T-helper 1 cell (primary cell): ENCODE data around the gene CAPN8.
"Not testable (repeated sequence)": the region's sequence is repeated elsewhere in the genome, so short reads cannot be mapped to it uniquely, and the experiment has no call there.

Source experiments
- DNase-seq, 5 donors: peaks; one replicate each; pipeline ENCODE4 v3.0.0-alpha.2; 2012 to 2020

The CAPN8 gene

DNA sequence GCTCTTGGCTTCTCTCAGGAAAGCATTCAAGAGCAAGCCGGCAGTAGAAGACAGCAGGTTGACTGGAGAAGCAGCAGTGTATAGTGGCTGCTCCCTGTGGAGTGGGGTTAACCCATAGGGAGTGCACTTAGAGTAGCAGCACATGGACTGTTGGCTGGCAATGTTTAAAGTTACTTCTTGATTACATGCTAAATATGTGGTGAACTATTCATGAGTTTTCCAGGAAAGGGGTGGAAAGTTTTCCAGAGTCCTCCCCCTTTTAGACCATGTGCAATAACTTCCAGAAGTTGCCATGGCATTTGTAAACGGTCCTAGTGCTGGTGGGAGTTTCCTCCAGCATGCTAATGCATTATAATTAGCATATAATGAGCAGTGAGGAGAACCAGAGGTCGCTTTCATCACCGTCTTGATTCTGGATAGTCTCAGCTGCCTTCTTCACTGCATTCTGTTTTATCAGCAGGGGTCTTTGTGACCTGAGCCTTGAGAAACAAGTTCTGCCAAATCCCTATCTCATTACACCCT lies 140.5 kb downstream of the CAPN8 start:
- no peak for DNase-seq

DNA sequence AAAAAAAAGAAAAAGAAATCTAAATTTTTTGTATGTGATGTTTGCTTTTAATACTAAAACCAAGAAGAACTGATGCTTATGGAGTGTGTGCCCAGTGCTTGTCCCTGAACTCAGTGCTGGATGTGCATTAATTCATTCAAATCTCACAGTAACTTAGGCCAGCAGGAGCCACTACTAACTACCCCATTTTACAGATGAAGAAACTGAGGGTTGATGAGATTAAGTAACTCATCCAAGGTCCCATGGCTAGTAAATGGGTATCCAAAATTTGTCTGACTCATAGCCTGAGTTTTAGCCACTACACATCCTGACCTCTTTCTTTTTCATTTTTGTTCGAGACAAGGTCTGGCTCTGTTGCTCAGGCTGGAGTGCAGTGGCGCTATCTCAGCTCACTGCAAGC lies 144.4 kb downstream of the CAPN8 start:
- DNase-seq = no peak

DNA sequence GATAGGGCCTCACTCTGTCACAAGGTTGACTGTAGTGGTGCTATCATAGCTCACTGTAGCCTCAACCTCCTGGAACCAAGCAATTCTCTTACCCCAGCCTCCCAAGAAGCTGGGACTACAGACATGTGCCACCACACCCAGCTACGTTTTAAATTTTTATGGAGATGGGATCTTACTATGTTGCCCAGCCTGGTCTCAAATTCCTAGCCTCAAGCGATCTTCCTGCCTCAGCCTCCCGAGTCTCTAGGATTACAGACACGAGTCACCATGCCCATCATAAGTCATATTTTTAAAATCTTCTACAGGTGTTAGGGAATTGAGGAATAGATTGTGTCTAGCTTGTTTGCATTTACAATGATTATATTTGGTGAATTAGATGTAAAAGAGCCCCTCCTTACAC lies 145.3 kb downstream of the CAPN8 start:
- no peak for DNase-seq

DNA sequence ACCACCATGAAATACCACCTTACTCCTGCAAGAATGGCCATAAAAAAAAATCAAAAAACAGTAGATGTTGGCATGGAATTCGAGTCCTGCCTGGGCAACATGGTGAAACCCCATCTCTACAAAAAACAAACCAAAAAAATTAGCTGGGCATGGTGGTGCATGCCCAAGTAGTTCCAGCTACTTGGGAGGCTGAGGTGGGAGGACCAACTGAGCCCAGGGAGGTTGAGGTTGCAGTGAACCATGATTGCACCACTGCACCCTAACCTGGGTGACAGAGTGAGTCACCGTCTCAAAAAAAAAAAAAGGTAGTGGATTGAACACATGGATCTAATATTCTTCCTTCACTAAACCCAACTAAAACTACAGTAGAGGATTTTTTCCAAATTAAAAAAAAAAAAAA lies 146.4 kb downstream of the CAPN8 start:
- DNase-seq = no peak

DNA sequence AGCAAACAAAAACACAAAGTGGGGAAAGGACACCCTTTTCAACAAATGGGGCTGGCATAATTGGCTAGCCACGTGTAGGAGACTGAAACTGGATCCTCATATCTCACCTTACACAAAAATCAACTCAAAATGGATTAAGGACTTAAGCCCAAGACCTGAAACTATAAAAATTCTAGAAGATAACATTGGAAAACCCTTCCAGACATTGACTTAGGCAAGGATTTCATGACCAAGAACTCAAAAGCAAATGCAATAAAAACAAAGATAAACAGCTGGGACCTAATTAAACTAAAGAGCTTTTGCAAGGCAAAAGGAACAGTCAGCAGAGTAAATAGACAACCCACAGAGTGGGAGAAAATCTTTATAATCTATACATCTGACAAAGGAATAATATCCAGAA lies 146.9 kb downstream of the CAPN8 start:
- DNase-seq = not testable (repeated sequence)

DNA sequence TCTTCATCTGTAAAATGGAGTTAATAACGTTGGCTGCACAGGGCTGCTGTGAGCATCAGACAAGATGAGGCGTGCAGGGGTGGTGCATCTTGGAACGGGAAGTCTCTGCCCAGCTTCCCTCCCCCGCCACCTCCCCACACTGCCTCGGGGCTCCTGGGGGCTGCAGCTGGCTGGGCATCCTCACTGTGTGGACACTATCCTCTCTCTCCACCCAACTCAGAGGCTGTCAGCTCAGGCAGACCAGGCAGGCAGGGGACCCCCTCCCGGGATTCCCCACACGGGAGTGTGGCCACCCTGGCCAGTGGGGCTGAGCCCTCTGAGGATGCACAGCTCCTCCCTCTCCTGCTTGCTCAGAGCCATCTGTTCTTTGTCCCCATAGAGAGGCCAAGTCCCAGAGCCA lies 149.6 kb downstream of the CAPN8 start:
- no peak for DNase-seq

DNA sequence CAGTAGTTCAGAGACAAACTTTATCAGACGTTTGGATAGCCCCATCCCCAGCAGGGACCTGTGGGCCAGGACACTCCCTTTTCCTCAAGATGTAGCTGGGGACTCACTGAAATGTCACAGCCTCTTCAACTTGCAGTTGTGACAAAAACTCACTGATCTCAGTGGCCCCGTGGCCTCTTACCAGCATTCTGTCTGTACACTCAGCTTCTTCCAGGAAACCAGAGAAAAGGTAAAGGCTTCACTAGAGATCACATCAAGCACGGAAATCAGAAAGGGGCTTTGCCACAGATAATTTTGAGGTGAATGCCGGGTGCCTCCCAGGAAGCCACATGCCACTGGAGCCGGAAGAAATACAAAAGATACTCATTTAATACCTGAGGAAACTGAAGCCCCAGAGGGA lies 150.1 kb downstream of the CAPN8 start:
- peak in 2 of 5 donors; percentile 6 to 68 for DNase-seq

DNA sequence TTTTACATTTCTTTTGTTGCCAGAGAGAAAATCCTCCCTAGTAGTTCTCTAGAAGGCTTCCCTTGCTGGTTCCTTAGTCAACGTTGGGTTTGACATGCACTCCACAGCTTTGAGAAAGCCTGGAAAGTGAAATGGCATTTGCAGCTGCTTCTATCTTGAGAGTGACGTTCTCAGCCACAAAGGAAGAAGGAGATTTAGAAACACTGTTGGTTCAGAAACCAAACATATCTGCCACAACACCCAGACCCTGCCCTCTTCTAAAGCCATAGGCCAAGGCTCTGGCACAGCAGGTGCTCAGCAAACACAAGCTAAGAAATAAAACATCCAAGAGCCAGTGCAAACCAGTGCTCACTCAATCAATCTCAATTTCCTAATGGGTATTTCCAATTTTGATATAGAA lies 150.9 kb downstream of the CAPN8 start:
- peak in 1 of 5 donors; percentile 9 for DNase-seq

DNA sequence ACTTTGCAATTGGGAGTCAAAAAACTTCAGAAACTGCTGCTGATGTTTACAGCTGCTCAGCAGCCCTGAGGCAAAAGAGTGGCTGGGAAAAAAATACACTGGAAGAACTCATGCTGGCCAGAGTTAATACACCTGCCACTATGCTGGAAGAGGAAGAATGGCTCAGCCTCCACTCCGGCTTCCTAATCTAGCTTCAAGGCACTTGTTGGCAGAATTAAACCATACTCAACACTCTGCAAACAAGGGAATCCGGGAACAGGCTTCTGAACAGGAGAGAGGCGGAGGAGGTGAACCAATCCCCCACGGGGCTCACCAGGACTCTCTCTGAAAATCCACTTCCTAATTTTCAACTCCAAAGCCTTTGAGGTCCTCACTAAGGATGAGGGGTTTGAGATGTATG lies 152.2 kb downstream of the CAPN8 start:
- DNase-seq = no peak

DNA sequence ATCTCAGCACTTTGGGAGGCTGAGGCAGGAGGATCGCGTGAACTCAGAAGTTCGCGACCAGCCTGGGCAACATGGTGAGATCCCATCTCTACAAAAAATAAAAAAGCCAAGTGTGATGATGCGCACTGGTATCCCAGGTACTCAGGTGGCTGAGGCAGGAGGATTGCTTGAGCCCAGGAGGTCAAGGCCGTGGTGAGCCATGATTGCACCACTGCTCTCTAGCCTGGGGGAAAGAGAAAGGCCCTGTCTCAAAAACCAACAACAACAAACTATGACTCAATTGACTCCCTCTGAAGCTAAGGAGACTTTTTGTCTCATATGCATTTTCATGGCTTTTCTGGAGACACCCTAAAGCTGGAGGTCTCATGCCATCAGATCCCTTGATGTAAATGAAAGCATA lies 153.4 kb downstream of the CAPN8 start:
- no peak for DNase-seq

DNA sequence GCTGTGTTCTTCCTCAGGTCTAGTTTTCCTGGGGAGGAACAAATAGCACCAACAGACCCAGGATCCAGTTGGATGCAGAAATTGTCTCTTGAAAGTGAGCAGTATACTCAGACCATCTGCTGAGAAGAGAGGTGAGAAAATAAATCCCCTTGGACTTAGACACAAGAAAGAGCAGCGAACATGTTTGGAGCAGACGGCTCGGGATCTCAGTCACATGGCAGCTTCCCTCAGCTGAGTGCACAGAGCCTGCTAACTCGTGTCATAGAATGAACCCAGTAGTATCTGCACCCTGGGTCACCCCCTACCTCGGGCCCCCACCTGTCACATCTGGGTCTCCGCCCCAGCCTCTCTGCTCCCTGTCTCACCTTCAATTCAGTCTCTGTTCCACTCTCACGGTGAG lies 156.7 kb downstream of the CAPN8 start:
- no peak for DNase-seq

DNA sequence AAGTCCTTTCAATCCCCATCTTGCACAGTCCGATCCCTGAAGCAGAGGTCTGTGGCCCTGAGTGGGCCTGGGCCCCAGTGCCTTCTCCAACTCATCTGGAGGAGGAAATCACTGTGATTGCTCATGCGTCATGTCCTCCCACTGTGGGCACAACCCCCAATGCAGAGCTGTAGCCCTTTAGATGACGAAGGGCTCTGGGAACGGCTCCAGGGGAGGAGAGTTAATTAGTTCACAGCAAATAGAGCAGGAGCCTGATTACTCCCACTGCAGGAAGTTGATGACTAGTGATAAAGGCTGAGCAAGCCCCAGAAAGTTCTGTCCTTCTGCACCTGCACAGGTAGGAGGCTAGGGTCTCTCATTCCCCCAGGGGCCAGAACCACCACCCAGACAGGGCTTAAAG lies 160.8 kb downstream of the CAPN8 start:
- no peak for DNase-seq

DNA sequence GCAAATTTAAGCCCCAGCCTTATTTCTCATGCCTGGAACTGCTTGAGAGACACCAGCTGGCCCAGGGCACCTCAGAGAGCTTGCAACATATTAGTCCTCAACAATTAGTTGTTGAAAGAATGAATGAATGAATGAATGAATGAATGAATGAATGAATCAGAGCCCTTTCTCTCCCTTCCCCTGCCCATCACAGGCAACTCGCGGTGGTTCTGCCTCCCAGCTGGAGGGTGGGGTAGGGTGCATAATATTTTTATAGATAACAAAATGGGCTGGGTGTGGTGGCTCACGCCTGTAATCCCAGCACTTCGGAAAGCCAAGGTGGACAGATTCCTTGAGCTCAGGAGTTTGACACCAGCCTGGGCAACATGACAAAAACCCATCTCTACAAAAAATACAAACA lies 162.2 kb downstream of the CAPN8 start:
- DNase-seq = no peak

DNA sequence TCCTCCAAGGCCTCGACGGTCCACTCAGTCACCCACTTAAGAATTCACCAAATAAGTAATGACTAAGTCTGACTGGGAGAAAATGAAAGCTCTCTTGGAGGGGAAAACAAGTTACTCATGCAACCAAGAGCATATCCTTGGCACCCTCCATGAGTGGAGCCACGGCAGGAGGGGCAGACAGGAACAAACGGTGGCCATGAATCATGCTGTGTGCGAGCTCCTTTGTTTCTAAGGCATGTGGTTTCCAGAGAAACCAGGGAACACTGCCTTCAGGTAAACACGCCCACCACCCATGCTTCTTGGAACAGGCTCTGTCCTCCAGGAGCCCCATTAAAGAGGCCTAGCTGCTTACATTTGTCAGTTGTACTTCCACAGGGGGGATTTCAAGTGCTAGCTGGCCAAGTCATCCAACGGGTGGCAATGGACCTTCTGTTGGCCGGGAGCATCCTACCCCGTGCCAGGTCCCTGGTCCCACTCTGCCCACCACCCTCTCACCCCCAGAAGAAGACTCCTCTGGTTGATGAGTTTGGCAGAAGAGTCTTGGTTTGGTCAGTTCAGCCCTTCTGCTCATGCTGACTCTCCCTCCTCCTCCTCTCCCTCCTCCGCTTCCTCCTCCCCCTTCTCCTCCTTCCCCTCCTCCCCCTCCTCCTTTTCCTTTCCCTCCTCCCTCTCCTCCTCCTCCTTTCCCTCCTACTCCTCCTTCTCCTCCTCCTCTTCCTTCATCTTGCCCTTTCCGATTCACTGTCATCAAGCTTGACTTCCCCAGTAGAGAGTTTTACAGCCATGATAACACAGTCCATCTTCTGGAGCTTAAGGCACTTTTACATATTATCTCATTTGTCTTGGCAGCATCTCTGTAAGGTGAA lies 164.7 kb downstream of the CAPN8 start:
- DNase-seq = no peak

DNA sequence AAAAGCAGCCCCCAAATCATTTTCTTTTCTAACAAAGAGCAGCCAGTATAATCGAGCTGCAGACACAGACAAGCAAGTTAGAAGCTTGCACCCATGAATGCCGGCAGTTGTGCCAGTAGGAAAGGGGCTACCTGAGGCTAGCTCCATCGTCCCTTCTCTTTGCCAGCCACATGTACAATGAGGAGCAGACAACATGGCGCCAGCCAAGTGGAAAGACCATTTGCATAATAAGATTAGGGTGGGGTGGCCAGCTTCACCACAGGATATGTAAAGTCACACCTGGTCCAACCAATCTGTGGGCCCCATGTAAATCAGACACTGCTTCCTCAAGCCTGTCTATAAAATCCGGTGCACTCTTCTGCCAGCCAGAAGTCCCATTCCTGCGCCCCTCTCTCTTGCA lies 168.6 kb downstream of the CAPN8 start:
- DNase-seq = no peak

DNA sequence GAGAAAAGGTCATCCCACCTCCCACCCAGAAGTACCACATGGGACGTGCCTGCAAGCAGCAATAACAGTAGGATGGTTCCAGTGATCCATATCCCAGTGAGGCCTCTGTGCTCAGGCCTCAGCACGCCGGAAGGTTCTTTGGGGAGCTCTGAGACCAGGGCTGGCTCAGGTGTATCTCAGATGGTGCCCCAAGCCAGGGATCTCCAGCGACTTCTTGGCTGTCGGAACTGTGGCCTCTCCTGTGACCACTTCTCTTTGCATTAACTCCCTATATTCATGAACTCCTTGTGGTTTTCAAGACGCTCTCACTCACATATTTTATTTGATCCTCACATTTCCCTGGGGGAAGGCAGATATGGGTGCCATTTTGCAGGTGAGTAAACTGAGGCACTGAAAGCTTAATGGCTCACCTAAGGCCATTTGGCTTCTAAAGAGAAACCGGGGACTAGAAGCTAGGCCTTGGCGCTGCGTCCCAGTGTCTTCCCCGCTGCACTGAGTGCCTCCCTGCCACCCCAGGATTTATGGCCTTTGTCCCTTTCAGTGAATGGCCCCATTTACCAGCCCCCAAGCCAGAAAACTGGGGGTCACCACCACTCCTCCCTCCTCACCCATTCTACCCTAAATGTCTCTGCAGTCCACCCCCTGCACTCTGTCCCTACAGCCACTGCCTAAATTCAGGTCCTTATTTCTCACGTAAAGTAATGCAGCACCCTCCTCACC lies 170.4 kb downstream of the CAPN8 start:
- DNase-seq = no peak

DNA sequence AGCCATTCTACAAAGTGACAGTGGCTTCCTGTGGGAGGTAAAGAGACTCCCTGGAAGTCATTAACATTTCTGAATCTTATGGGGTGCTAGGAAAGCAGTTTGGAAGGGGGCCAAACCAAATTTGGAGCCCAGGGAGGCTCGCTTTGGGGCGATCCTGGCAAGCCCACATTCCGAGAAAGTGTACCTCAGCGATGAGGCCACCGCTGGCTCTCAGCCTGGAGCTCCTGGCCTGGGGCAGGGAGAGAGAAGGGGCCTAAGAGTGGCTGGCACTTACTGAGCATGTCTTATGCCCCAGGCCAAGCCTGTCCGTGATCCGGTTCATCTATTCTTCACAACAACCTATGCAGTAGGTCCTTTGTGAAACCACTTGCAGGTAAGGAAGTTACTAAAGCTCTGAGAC lies 173.5 kb downstream of the CAPN8 start:
- no peak for DNase-seq
